HUES6 (cell line): ENCODE measurements around the gene PTPRD.

Experiments used
- H3K27ac ChIP-seq: 2 replicates; pipeline ENCODE4 v1.7.0; 2013; ENCODE audit warnings: low read depth, mild to moderate bottlenecking, low read length, inconsistent platforms
- H3K27me3 ChIP-seq: 2 replicates; pipeline ENCODE4 v1.6.1; 2013; ENCODE audit warnings: low read length; ENCODE audit not compliant: control insufficient read depth, insufficient read depth
- H3K36me3 ChIP-seq: 2 replicates; pipeline ENCODE4 v1.6.1; 2013; ENCODE audit warnings: low read length; ENCODE audit not compliant: control insufficient read depth, insufficient read depth
- H3K4me1 ChIP-seq: 2 replicates; pipeline ENCODE4 v1.6.1; 2013; ENCODE audit warnings: low read length; ENCODE audit not compliant: control insufficient read depth, insufficient read depth
- H3K4me3 ChIP-seq: 2 replicates; pipeline ENCODE4 v1.5.1; 2013; ENCODE audit warnings: low read depth, low read length
- H3K9ac ChIP-seq: one replicate; pipeline ENCODE4 v1.6.1; 2013; ENCODE audit warnings: mild to moderate bottlenecking, low read length
- H3K9me3 ChIP-seq: 2 replicates; pipeline ENCODE4 v1.6.1; 2013; ENCODE audit warnings: low read depth, low read length; ENCODE audit not compliant: control insufficient read depth, insufficient read depth

PTPRD gene

GRCh38 chr9:8477450-8477849 lies 2135.4 kb downstream of the PTPRD start:
- Histone ChIP-seq H3K27me3 (no peaks in the 10 kb centered on the region), H3K4me1 (peaks cover 4% of the 10 kb centered on the region; the same call in 1 of the 2 replicates), H3K27ac (no peak overlapping the region), H3K4me3 (no peak overlapping the region), H3K9ac (no peak overlapping the region), H3K36me3 (no peaks in the 10 kb centered on the region; the same call in 1 of the 2 replicates), H3K9me3 (peaks cover 7% of the 10 kb centered on the region)

- no peaks in the 10 kb centered on the region; the same call in 1 of the 2 replicates for H3K36me3 ChIP-seq
- H3K9me3 ChIP-seq, result peaks cover 7% of the 10 kb centered on the region
- H3K4me1 ChIP-seq, result peaks cover 4% of the 10 kb centered on the region; the same call in 1 of the 2 replicates
- H3K9ac ChIP-seq, result no peak overlapping the region
- H3K27me3 ChIP-seq, result no peaks in the 10 kb centered on the region
- H3K27ac ChIP-seq, result no peak overlapping the region
- no peak overlapping the region for H3K4me3 ChIP-seq
These were observed 2137.9 kb downstream of the PTPRD start for GRCh38 chr9:8474937-8475336.

DNA sequence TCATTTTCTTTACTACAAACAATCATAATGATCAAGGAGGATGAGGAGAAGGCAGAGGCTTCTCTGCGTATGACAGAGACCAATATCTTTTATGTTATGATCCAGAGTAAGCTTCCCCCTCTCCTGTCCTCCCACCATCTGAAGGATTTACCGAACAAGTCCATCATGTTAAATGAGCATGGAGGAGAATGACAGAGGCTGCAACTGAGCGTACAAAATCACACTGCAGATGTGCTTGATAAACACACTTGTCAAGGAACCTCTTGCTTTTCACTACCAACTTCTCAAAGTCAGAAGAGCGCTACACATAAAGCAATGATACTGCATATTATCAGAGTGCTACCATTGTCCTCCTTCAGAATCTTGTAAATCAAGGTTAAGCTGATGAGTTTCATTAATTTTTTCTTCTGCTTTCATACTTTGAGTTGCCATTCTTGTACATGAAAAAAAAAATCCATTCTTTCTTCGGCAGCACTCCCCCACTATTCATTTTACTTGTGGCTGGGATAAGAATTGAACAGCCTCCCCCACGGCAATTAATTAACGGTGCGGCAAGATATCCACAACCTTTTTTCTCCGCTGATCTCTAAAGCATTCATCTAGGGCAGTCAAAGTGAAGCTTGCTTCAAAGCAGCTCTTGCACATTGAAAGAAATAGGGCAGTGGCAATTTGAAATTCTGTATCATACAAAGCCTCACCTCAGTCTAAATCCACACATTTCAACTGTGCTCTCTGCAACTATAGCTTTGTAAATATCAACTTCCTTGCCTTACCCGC lies 2139.4 kb downstream of the PTPRD start:
- Histone ChIP-seq H3K27me3 (no peaks in the 10 kb centered on the region), H3K9me3 (peaks cover 7% of the 10 kb centered on the region), H3K27ac (no peak overlapping the region), H3K4me3 (no peak overlapping the region), H3K4me1 (peaks cover 4% of the 10 kb centered on the region; the same call in 1 of the 2 replicates), H3K36me3 (no peaks in the 10 kb centered on the region; the same call in 1 of the 2 replicates), H3K9ac (no peak overlapping the region)

DNA sequence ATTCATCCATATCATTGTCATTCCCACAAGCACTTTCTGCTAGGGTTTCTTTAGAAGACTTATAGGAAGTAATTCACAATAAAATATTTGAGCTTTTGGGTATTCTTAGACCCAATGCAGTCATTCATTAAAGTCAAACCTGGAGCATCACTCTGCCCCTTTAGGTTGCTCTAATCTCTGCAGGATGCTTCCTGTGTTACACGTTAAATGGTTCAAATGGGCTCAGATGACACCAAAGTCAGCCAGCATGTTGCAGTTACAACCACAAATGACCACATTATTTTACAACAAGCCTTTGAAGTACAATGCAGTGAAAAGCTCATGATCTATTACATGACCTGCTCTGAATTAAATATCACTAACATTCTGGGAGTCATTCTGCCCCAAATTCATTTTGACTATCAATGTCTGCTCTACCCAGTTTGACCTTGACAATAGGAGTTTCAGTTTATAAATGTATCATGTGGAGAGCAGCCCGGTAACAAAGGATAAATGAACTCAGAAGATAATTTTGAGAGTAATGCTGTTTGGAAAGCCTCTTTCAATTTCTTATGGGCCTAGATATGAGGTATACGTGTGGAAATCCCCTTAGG lies 2144.7 kb downstream of the PTPRD start:
- no peaks in the 10 kb centered on the region for H3K36me3 ChIP-seq
- no peak overlapping the region for H3K27ac ChIP-seq
- no peaks in the 10 kb centered on the region for H3K4me1 ChIP-seq
- no peak overlapping the region for H3K4me3 ChIP-seq
- H3K9ac ChIP-seq, result no peak overlapping the region
- no peaks in the 10 kb centered on the region for H3K27me3 ChIP-seq
- no peaks in the 10 kb centered on the region for H3K9me3 ChIP-seq

- H3K27me3 ChIP-seq, result no peaks in the 10 kb centered on the region
- H3K9ac ChIP-seq, result no peak overlapping the region
- no peak overlapping the region for H3K27ac ChIP-seq
- H3K36me3 ChIP-seq, result no peaks in the 10 kb centered on the region
- no peak overlapping the region for H3K4me3 ChIP-seq
- H3K4me1 ChIP-seq, result no peaks in the 10 kb centered on the region
- no peaks in the 10 kb centered on the region for H3K9me3 ChIP-seq
These were observed 2155.0 kb downstream of the PTPRD start for GRCh38 chr9:8457816-8458215.

DNA sequence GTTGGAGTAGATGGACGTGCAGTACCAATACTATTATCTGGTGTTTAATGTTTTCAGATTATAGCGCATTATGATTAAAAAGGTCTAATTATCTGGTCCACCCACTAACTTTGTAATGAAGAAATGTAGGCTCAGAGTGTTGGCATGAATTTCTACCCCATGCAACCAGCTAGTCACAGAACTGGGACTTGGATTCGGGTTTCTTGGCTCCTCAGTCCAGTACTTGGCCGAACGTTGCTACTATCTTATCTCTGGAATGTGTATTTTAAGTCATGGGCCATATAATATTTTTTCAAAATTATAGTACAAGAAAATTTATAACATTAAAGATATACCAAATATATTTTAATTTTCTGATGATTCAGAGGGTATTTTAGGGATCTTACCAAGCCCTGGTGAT lies 2155.7 kb downstream of the PTPRD start:
- H3K9ac ChIP-seq, result no peak overlapping the region
- H3K4me3 ChIP-seq, result no peak overlapping the region
- H3K36me3 ChIP-seq, result no peaks in the 10 kb centered on the region
- no peaks in the 10 kb centered on the region for H3K27me3 ChIP-seq
- no peaks in the 10 kb centered on the region for H3K4me1 ChIP-seq
- H3K9me3 ChIP-seq, result no peaks in the 10 kb centered on the region
- no peak overlapping the region for H3K27ac ChIP-seq

DNA sequence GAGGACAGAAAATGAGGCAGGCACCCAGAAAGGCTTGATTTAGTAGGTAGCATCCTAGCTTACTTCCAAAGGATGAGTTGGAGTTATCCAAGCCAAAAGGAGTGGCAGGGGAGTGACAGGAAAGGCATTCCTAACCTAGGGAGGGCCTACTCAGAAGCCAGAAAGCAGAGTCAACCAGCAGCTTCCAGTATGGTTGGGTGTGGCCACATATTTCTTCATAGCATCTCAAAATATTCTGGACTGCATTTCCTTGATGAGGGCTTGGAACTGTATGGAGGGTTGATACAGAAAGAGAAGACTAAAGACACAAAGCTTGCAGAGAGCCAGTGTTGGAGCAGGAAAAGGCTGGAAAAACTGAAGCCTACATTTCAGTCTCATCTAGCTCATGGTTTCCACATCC lies 2156.5 kb downstream of the PTPRD start:
- Histone ChIP-seq H3K4me3 (no peak overlapping the region), H3K27ac (no peak overlapping the region), H3K36me3 (no peaks in the 10 kb centered on the region), H3K27me3 (no peaks in the 10 kb centered on the region), H3K9me3 (no peaks in the 10 kb centered on the region), H3K4me1 (no peaks in the 10 kb centered on the region), H3K9ac (no peak overlapping the region)

GRCh38 chr9:8450810-8451545 lies 2161.8 kb downstream of the PTPRD start:
- Histone ChIP-seq H3K4me1 (no peaks in the 10 kb centered on the region), H3K27me3 (no peaks in the 10 kb centered on the region), H3K27ac (no peak overlapping the region)

DNA sequence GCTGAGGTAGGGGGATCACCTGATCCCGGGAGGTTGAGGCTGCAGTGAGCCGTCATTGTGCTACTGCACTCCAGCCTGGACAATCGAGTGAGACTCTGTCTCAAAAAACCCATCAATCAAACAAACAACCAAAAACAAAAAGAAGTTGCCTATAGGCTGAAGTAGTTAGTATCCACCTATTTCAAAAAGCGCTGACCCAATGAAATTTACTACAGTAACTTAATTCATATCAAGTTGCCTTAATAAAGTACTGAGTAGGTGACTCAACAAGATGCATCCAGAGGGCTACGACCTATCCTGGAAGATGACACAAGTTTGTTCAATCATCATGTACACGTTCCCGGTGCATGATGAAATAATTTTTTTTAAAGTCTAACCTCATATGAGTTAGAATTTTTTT lies 2164.6 kb downstream of the PTPRD start:
- no peaks in the 10 kb centered on the region for H3K36me3 ChIP-seq
- H3K9me3 ChIP-seq, result no peaks in the 10 kb centered on the region
- no peak overlapping the region for H3K4me3 ChIP-seq
- H3K9ac ChIP-seq, result no peak overlapping the region
- H3K27ac ChIP-seq, result no peak overlapping the region
- no peaks in the 10 kb centered on the region for H3K4me1 ChIP-seq
- H3K27me3 ChIP-seq, result no peaks in the 10 kb centered on the region

More at GRCh38 chr9:8450810-8451545, 2161.8 kb downstream of the PTPRD start:
- Histone ChIP-seq H3K9ac (no peak overlapping the region), H3K36me3 (no peaks in the 10 kb centered on the region), H3K4me3 (no peak overlapping the region), H3K9me3 (no peaks in the 10 kb centered on the region)

GRCh38 chr9:8447601-8448000 lies 2165.2 kb downstream of the PTPRD start:
- H3K9ac ChIP-seq, result no peak overlapping the region
- no peaks in the 10 kb centered on the region for H3K9me3 ChIP-seq
- H3K36me3 ChIP-seq, result no peaks in the 10 kb centered on the region
- no peaks in the 10 kb centered on the region for H3K4me1 ChIP-seq
- no peak overlapping the region for H3K4me3 ChIP-seq
- no peaks in the 10 kb centered on the region for H3K27me3 ChIP-seq
- H3K27ac ChIP-seq, result no peak overlapping the region

GRCh38 chr9:8437876-8438275 lies 2174.9 kb downstream of the PTPRD start:
- H3K9me3 ChIP-seq, result no peaks in the 10 kb centered on the region
- H3K36me3 ChIP-seq, result no peaks in the 10 kb centered on the region
- H3K4me3 ChIP-seq, result no peak overlapping the region
- no peaks in the 10 kb centered on the region for H3K27me3 ChIP-seq
- no peaks in the 10 kb centered on the region for H3K4me1 ChIP-seq
- no peak overlapping the region for H3K27ac ChIP-seq
- H3K9ac ChIP-seq, result no peak overlapping the region
